ENCODE data around the gene CPNE6.
A peak's percentile ranks its signal among the peaks of the same experiment; 100 is the strongest.
"Not testable (repeated sequence)": the region's sequence is repeated elsewhere in the genome, so short reads cannot be mapped to it uniquely, and the experiment has no call there.

The CPNE6 gene

GRCh38 chr14:24088095-24088494 is 16.7 kb downstream of the CPNE6 start:
- DNase-seq, result no peak

GRCh38 chr14:24089890-24090289 is 18.5 kb downstream of the CPNE6 start:
- no peak for DNase-seq

- DNase-seq, result no peak
Measured at GRCh38 chr14:24092110-24092504, 20.7 kb downstream of the CPNE6 start.

GRCh38 chr14:24092505-24093206 is 21.3 kb downstream of the CPNE6 start:
- DNase-seq, result no peak

- DNase-seq, result no peak
Measured at GRCh38 chr14:24093207-24093900, 22.0 kb downstream of the CPNE6 start.

GRCh38 chr14:24093901-24094840 is 22.8 kb downstream of the CPNE6 start, which contains the start of gene PCK2:
Gene PCK2 (plus strand): TSS chr14:24094311. CDS start chr14:24094406, 95 bp downstream.
- DNase-seq, result peak; percentile 88

GRCh38 chr14:24094841-24095270 is 23.5 kb downstream of the CPNE6 start:
- no peak for DNase-seq

- peak; percentile 77 for DNase-seq
Measured at GRCh38 chr14:24095271-24096068, 24.1 kb downstream of the CPNE6 start.

GRCh38 chr14:24096545-24097181 is 25.3 kb downstream of the CPNE6 start:
- no peak for DNase-seq

GRCh38 chr14:24098229-24098926 is 27.0 kb downstream of the CPNE6 start:
- DNase-seq, result no peak

GRCh38 chr14:24098927-24099813 is 27.8 kb downstream of the CPNE6 start:
- no peak for DNase-seq

- DNase-seq, result no peak
Measured at GRCh38 chr14:24100197-24100981, 29.0 kb downstream of the CPNE6 start.

- DNase-seq, result no peak
Measured at GRCh38 chr14:24100982-24101494, 29.7 kb downstream of the CPNE6 start.

- DNase-seq, result no peak
Measured at GRCh38 chr14:24102357-24103048, 31.1 kb downstream of the CPNE6 start.

GRCh38 chr14:24103451-24103850 is 32.1 kb downstream of the CPNE6 start:
- no peak for DNase-seq

- not testable (repeated sequence) for DNase-seq
Measured at GRCh38 chr14:24105609-24106239, 34.4 kb downstream of the CPNE6 start.

- no peak for DNase-seq
Measured at GRCh38 chr14:24106672-24107271, 35.4 kb downstream of the CPNE6 start.
